HEK293 (cell line): ENCODE data around the gene AMOTL2.

Experiments
- CTCF ChIA-PET: fragments of 350-600 bp; formaldehyde crosslinking; extraction: SDS; loops from one replicate; lab custom pipeline; 2021; ENCODE audit warnings: antibody characterized with exemption; lab: Yijun Ruan, JAX
- POLR2A ChIA-PET: fragments of 300-600 bp; formaldehyde crosslinking; extraction: SDS; loops from one replicate; lab custom pipeline; 2020; ENCODE audit warnings: antibody characterized with exemption, inconsistent platforms; lab: Yijun Ruan, JAX
- H3K27ac ChIP-seq: fragments of 200-500 bp; sonication (Bioruptor generic); 2 replicates; pipeline ENCODE4 v1.5.1; 2014; ENCODE audit warnings: low read depth, low read length, control low read depth, inconsistent platforms; ENCODE audit errors: extremely low read depth
- H3K36me3 ChIP-seq, 2 experiments: fragments of 200-500 bp in 1 of 2; sonication (Bioruptor generic) in 1 of 2; 1 replicate in 1 of 2; 2 replicates in 1 of 2; pipeline ENCODE4 v1.5.1; 2014 to 2017; ENCODE audit warnings: inconsistent platforms in 2 of 2, low read length in 2 of 2; ENCODE audit not compliant: control insufficient read depth in 2 of 2, insufficient read depth in 1 of 2
- H3K4me1 ChIP-seq: fragments of 200-500 bp; sonication (Bioruptor generic); 2 replicates; pipeline ENCODE4 v1.5.1; 2014; ENCODE audit warnings: mild to moderate bottlenecking, low read length, inconsistent platforms; ENCODE audit not compliant: control insufficient read depth, insufficient read depth
- H3K4me3 ChIP-seq: 2 replicates; pipeline ENCODE4 v1.5.1; 2011; ENCODE audit warnings: low read depth, mild to moderate bottlenecking, control low read depth, low read length, moderate library complexity
- H3K9me3 ChIP-seq: fragments of 200-500 bp; sonication (Bioruptor generic); 2 replicates; pipeline ENCODE4 v1.5.1; 2014; ENCODE audit warnings: low read depth, low read length, inconsistent platforms; ENCODE audit not compliant: control insufficient read depth, insufficient read depth
- BCL11A ChIP-seq: fragments of 450-650 bp; formaldehyde crosslinking; IDR thresholded peaks from 2 replicates; pipeline ENCODE4 v1.5.1; 2016; ENCODE audit warnings: low read depth, missing biosample characterization, missing genetic modification characterization
- GLIS2 ChIP-seq: fragments of 450-650 bp; formaldehyde crosslinking; IDR thresholded peaks from 2 replicates; pipeline ENCODE4 v1.5.1; 2016; ENCODE audit warnings: missing biosample characterization, missing genetic modification characterization
- KLF16 ChIP-seq: fragments of 450-650 bp; formaldehyde crosslinking; IDR thresholded peaks from 2 replicates; pipeline ENCODE4 v1.5.1; 2017; ENCODE audit warnings: missing biosample characterization, missing genetic modification characterization
- MEIS1 ChIP-seq: sonication (generic); formaldehyde crosslinking; IDR thresholded peaks from 2 replicates; pipeline ENCODE4 v1.8.1; 2022; ENCODE audit warnings: missing genetic modification reagents, mild to moderate bottlenecking, borderline replicate concordance
- MYNN ChIP-seq: fragments of 450-650 bp; formaldehyde crosslinking; IDR thresholded peaks from 2 replicates; pipeline ENCODE4 v1.5.1; 2016; ENCODE audit warnings: missing biosample characterization, missing genetic modification characterization, borderline replicate concordance
- SCRT2 ChIP-seq: fragments of 450-650 bp; formaldehyde crosslinking; IDR thresholded peaks from 2 replicates; pipeline ENCODE4 v1.5.1; 2016; ENCODE audit warnings: missing biosample characterization, missing genetic modification characterization
- TRIM28 ChIP-seq: IDR thresholded peaks from 2 replicates; pipeline ENCODE4 v1.6.1; 2011; ENCODE audit warnings: low read length, control low read depth, borderline replicate concordance
- YY2 ChIP-seq: fragments of 450-650 bp; formaldehyde crosslinking; IDR thresholded peaks from 2 replicates; pipeline ENCODE4 v1.5.1; 2016; ENCODE audit warnings: missing biosample characterization, missing genetic modification characterization
- ZNF121 ChIP-seq: fragments of 450-650 bp; formaldehyde crosslinking; IDR thresholded peaks from 2 replicates; pipeline ENCODE4 v1.5.1; 2016; ENCODE audit warnings: missing biosample characterization, missing genetic modification characterization
- ZNF140 ChIP-seq: fragments of 450-650 bp; formaldehyde crosslinking; IDR thresholded peaks from 2 replicates; pipeline ENCODE4 v1.5.1; 2016; ENCODE audit warnings: missing biosample characterization, missing genetic modification characterization
- ZNF223 ChIP-seq: fragments of 450-650 bp; formaldehyde crosslinking; IDR thresholded peaks from 2 replicates; pipeline ENCODE4 v1.5.1; 2016; ENCODE audit warnings: missing biosample characterization, missing genetic modification characterization
- ZNF324 ChIP-seq: fragments of 450-650 bp; formaldehyde crosslinking; IDR thresholded peaks from 2 replicates; pipeline ENCODE4 v1.5.1; 2016; ENCODE audit warnings: missing biosample characterization, missing genetic modification characterization
- ZNF350 ChIP-seq: fragments of 450-650 bp; formaldehyde crosslinking; IDR thresholded peaks from 2 replicates; pipeline ENCODE4 v1.5.0; 2017; ENCODE audit warnings: missing biosample characterization, mild to moderate bottlenecking, missing genetic modification characterization
- ZNF37A ChIP-seq: fragments of 450-650 bp; IDR thresholded peaks from 2 replicates; pipeline ENCODE4 v1.5.1; 2018; ENCODE audit warnings: missing biosample characterization, missing genetic modification characterization
- ZNF473 ChIP-seq: fragments of 450-650 bp; formaldehyde crosslinking; IDR thresholded peaks from 2 replicates; pipeline ENCODE4 v1.5.1; 2017; ENCODE audit warnings: missing biosample characterization, missing genetic modification characterization
- ZNF548 ChIP-seq: fragments of 450-650 bp; formaldehyde crosslinking; IDR thresholded peaks from 2 replicates; pipeline ENCODE4 v1.5.1; 2016; ENCODE audit warnings: missing biosample characterization, missing genetic modification characterization
- ZNF560 ChIP-seq: fragments of 450-650 bp; formaldehyde crosslinking; IDR thresholded peaks from 2 replicates; pipeline ENCODE4 v1.5.1; 2017; ENCODE audit warnings: missing biosample characterization, missing genetic modification characterization, borderline replicate concordance
- TF ChIP-seq, protein P1 (sequence below): fragments of 450-650 bp; formaldehyde crosslinking; IDR thresholded peaks from 2 replicates; pipeline ENCODE4 v1.5.1; 2017; ENCODE audit warnings: missing biosample characterization, missing genetic modification characterization
- TF ChIP-seq, protein P2 (sequence below): fragments of 450-650 bp; formaldehyde crosslinking; IDR thresholded peaks from 2 replicates; pipeline ENCODE4 v1.5.1; 2016; ENCODE audit warnings: missing biosample characterization, missing genetic modification characterization
- TF ChIP-seq, protein P3 (sequence below): fragments of 450-650 bp; formaldehyde crosslinking; conservative IDR thresholded peaks from 2 replicates; pipeline ENCODE4 v1.5.1; 2016; ENCODE audit warnings: low read depth, missing biosample characterization, missing genetic modification characterization
- TF ChIP-seq, protein P4 (sequence below): fragments of 450-650 bp; formaldehyde crosslinking; IDR thresholded peaks from 2 replicates; pipeline ENCODE4 v1.5.1; 2016; ENCODE audit warnings: missing biosample characterization, missing genetic modification characterization
- TF ChIP-seq, protein P5 (sequence below): fragments of 450-650 bp; formaldehyde crosslinking; IDR thresholded peaks from 2 replicates; pipeline ENCODE4 v1.5.1; 2016; ENCODE audit warnings: missing biosample characterization, missing genetic modification characterization

Gene AMOTL2

DNA sequence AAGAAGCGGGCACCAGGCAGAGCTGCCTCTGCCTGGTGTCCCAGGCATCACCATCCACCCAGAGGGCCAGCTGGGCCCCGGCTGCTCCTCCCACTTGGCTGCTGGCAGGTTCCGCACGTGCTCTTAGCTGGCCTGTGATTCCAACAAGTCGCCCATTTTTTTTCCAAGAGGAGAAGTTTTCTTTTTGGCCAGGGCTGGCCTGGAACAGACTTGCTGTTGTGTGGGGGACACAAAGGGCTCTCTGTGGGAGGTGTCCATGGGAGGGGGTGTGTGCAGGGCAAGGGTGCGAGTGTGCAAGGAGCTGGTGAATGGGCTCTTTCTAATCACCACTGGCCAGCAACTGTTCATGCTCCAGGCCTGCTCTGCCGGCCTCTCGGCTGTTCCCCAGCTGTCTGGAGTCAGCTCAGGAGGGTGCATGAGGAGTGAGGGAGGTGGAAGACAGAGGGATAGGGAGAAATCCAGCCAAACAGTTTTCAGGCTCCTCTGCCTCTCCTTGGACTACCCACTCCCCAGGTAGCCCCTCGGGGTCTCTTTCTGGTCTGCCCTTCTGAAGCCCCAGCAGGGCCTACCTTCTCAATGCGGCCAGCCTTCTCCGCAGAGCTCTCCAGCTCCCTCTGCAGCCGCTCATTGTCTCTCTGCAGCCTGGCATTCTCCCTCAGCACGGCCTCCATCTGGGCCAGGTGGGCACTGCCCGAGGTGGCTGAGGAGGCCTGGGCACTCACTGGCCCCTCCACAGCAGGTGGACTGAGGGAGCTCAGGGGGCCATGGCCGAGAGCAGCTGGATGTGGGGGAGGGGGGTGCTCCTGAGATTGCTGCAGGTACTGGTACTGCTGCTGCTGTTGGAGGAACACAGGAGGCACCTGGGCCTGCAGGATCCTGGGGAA is 7.1 kb downstream of the AMOTL2 start (continued):
- TF ChIP-seq, protein P1, sequence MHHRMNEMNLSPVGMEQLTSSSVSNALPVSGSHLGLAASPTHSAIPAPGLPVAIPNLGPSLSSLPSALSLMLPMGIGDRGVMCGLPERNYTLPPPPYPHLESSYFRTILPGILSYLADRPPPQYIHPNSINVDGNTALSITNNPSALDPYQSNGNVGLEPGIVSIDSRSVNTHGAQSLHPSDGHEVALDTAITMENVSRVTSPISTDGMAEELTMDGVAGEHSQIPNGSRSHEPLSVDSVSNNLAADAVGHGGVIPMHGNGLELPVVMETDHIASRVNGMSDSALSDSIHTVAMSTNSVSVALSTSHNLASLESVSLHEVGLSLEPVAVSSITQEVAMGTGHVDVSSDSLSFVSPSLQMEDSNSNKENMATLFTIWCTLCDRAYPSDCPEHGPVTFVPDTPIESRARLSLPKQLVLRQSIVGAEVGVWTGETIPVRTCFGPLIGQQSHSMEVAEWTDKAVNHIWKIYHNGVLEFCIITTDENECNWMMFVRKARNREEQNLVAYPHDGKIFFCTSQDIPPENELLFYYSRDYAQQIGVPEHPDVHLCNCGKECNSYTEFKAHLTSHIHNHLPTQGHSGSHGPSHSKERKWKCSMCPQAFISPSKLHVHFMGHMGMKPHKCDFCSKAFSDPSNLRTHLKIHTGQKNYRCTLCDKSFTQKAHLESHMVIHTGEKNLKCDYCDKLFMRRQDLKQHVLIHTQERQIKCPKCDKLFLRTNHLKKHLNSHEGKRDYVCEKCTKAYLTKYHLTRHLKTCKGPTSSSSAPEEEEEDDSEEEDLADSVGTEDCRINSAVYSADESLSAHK (tag by site-specific recombination): no peak
- TF ChIP-seq ZNF560 (tag by site-specific recombination) (no peak), ZNF223 (tag by site-specific recombination) (no peak), ZNF37A (tag by site-specific recombination) (no peak)

DNA sequence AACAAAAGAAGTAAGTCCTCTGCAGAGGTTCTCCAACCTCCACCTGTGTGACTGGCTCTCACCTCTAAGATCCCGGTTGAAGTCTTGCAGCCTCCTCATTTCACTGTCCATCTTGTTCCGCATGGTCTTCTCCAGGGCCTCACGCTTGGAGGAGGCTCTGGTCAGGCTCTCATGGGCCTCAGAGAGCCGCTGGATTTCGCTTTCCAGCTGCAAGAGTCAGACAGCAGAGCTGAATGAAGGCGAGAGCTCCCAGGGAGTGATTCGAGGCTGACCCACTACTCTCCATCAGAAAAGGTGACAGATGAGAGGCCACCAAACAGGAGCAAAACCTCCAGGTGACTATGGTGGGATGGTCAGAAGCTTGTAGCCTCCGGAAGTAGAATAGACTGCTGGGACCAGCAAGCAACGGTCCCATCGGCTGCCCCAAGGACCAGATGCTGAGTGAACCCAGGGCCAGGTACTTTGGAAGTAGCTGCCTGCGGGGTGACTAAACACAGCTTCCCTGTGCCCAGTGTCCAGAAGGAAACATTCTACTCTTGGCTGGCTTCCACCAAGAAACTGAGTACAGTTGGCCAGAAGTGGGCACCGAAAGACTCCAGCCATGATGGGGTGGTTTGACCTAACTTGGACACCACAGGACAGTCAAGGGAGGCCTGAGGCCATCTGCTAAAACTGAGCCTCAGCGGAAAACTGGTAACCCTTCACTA is 7.9 kb downstream of the AMOTL2 start:
- ChIA-PET POLR2A (interaction anchor here (0.9 to 4.8 kb wide), 4 partner anchors 8 to 32 kb away, joined by 4 to 76 read pairs (median 6); partner anchors contain the start of gene AMOTL2), CTCF (interaction anchor here (0.6 to 1.2 kb wide), 5 partner anchors 8 to 106 kb away, joined by 3 to 4 read pairs (median 3); partner anchors contain the start of gene AMOTL2)
- peaks cover 0 to 93% of the 10 kb centered on the region in 2 experiments; a peak in 1 of 3 replicates for H3K36me3 ChIP-seq
- no peaks in the 10 kb centered on the region for H3K9me3 ChIP-seq
- H3K27ac ChIP-seq: no peak overlapping the region
- H3K4me1 ChIP-seq: peaks cover 7% of the 10 kb centered on the region; the same call in 1 of the 2 replicates
- no peak overlapping the region for H3K4me3 ChIP-seq
- no peak for TF ChIP-seq TRIM28
- no peak for TF ChIP-seq YY2 (tag by site-specific recombination)
- TF ChIP-seq MYNN (tag by site-specific recombination): no peak
- no peak for TF ChIP-seq ZNF548 (tag by site-specific recombination)
- no peak for TF ChIP-seq ZNF473 (tag by site-specific recombination)
- TF ChIP-seq, protein P2, sequence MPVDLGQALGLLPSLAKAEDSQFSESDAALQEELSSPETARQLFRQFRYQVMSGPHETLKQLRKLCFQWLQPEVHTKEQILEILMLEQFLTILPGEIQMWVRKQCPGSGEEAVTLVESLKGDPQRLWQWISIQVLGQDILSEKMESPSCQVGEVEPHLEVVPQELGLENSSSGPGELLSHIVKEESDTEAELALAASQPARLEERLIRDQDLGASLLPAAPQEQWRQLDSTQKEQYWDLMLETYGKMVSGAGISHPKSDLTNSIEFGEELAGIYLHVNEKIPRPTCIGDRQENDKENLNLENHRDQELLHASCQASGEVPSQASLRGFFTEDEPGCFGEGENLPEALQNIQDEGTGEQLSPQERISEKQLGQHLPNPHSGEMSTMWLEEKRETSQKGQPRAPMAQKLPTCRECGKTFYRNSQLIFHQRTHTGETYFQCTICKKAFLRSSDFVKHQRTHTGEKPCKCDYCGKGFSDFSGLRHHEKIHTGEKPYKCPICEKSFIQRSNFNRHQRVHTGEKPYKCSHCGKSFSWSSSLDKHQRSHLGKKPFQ (tag by site-specific recombination): no peak
- TF ChIP-seq GLIS2 (tag by site-specific recombination): no peak
- TF ChIP-seq, protein P3, sequence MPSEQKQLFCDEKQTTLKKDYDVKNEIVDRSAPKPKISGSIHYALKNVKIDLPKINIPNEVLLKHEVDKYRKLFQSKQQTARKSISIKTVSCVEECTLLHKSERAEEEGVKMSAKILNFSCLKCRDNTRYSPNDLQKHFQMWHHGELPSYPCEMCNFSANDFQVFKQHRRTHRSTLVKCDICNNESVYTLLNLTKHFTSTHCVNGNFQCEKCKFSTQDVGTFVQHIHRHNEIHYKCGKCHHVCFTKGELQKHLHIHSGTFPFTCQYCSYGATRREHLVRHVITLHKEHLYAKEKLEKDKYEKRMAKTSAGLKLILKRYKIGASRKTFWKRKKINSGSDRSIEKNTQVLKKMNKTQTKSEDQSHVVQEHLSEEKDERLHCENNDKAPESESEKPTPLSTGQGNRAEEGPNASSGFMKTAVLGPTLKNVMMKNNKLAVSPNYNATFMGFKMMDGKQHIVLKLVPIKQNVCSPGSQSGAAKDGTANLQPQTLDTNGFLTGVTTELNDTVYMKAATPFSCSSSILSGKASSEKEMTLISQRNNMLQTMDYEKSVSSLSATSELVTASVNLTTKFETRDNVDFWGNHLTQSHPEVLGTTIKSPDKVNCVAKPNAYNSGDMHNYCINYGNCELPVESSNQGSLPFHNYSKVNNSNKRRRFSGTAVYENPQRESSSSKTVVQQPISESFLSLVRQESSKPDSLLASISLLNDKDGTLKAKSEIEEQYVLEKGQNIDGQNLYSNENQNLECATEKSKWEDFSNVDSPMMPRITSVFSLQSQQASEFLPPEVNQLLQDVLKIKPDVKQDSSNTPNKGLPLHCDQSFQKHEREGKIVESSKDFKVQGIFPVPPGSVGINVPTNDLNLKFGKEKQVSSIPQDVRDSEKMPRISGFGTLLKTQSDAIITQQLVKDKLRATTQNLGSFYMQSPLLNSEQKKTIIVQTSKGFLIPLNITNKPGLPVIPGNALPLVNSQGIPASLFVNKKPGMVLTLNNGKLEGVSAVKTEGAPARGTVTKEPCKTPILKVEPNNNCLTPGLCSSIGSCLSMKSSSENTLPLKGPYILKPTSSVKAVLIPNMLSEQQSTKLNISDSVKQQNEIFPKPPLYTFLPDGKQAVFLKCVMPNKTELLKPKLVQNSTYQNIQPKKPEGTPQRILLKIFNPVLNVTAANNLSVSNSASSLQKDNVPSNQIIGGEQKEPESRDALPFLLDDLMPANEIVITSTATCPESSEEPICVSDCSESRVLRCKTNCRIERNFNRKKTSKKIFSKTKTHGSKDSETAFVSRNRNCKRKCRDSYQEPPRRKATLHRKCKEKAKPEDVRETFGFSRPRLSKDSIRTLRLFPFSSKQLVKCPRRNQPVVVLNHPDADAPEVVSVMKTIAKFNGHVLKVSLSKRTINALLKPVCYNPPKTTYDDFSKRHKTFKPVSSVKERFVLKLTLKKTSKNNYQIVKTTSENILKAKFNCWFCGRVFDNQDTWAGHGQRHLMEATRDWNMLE (tag by site-specific recombination): no peak
- no peak for TF ChIP-seq ZNF324 (tag by site-specific recombination)
- TF ChIP-seq, protein P4, sequence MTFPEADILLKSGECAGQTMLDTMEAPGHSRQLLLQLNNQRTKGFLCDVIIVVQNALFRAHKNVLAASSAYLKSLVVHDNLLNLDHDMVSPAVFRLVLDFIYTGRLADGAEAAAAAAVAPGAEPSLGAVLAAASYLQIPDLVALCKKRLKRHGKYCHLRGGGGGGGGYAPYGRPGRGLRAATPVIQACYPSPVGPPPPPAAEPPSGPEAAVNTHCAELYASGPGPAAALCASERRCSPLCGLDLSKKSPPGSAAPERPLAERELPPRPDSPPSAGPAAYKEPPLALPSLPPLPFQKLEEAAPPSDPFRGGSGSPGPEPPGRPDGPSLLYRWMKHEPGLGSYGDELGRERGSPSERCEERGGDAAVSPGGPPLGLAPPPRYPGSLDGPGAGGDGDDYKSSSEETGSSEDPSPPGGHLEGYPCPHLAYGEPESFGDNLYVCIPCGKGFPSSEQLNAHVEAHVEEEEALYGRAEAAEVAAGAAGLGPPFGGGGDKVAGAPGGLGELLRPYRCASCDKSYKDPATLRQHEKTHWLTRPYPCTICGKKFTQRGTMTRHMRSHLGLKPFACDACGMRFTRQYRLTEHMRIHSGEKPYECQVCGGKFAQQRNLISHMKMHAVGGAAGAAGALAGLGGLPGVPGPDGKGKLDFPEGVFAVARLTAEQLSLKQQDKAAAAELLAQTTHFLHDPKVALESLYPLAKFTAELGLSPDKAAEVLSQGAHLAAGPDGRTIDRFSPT: no peak
- TF ChIP-seq ZNF121 (tag by site-specific recombination): no peak
- no peak for TF ChIP-seq MEIS1
- TF ChIP-seq, protein P5, sequence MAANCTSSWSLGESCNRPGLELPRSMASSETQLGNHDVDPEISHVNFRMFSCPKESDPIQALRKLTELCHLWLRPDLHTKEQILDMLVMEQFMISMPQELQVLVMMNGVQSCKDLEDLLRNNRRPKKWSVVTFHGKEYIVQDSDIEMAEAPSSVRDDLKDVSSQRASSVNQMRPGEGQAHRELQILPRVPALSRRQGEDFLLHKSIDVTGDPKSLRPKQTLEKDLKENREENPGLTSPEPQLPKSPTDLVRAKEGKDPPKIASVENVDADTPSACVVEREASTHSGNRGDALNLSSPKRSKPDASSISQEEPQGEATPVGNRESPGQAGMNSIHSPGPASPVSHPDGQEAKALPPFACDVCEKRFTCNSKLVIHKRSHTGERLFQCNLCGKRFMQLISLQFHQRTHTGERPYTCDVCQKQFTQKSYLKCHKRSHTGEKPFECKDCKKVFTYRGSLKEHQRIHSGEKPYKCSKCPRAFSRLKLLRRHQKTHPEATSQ (tag by site-specific recombination): no peak
- TF ChIP-seq KLF16 (tag by site-specific recombination): no peak
- TF ChIP-seq ZNF140 (tag by site-specific recombination): no peak
- TF ChIP-seq SCRT2 (tag by site-specific recombination): no peak
- no peak for TF ChIP-seq ZNF350 (tag by site-specific recombination)
- TF ChIP-seq BCL11A (tag by site-specific recombination): no peak
